Caco-2 (cell line): ENCODE data around the gene UNKL. TPM values are rescaled to one million over a fixed set of nuclear protein-coding genes. Genes with fewer than 3 reads are reported as not detected.

Source experiments
- BruUV-seq: library from RNA; stranded (reverse); fragments of 400-500 nt; replicated peaks from 2 replicates; lab custom pipeline; 2021; lab: Mats Ljungman, UMichigan
- CTCF ChIA-PET: fragments of 300-600 bp; sonication (Branson Sonifier 250); formaldehyde crosslinking; loops from one replicate; lab custom pipeline; 2022; ENCODE audit warnings: antibody characterized with exemption; lab: Charles Lee
- POLR2A ChIA-PET: fragments of 300-600 bp; sonication (Branson Sonifier 250); formaldehyde crosslinking; loops from one replicate; lab custom pipeline; 2022; ENCODE audit warnings: antibody characterized with exemption; lab: Charles Lee
- DNase-seq, 2 experiments: peaks; one replicate each; pipeline versions ENCODE4 v3.0.0 to v3.0.0-alpha.2; 2020 to 2022
- H3K27me3 ChIP-seq: replicated peaks from 2 replicates; pipeline ENCODE4 v1.6.0; 2011; ENCODE audit warnings: low read length; ENCODE audit not compliant: control insufficient read depth, insufficient read depth
- H3K36me3 ChIP-seq: 2 replicates; pipeline ENCODE4 v1.5.1; 2011; ENCODE audit warnings: low read length; ENCODE audit not compliant: control insufficient read depth, insufficient read depth
- H3K4me1 ChIP-seq: fragments of 250-450 bp; sonication (Bioruptor Pico); 2 replicates; pipeline ENCODE4 v1.5.1; 2020; ENCODE audit warnings: mild to moderate bottlenecking
- H3K4me3 ChIP-seq: 2 replicates; pipeline ENCODE4 v1.5.1; 2011; ENCODE audit warnings: low read depth, mild to moderate bottlenecking, control low read depth, low read length
- H3K9me3 ChIP-seq: fragments of 250-450 bp; sonication (Bioruptor Pico); 2 replicates; pipeline ENCODE4 v1.5.1; 2020; ENCODE audit warnings: mild to moderate bottlenecking, moderate library complexity
- H3K27ac Mint-ChIP-seq: one replicate; pipeline ENCODE4 v1.8.0; 2022; ENCODE audit warnings: mixed read lengths; ENCODE audit not compliant: unreplicated experiment
- H3K27me3 Mint-ChIP-seq: one replicate; pipeline ENCODE4 v1.8.0; 2022; ENCODE audit warnings: mixed read lengths; ENCODE audit not compliant: insufficient read depth, unreplicated experiment
- H3K36me3 Mint-ChIP-seq: one replicate; pipeline ENCODE4 v1.8.0; 2022; ENCODE audit warnings: mild to moderate bottlenecking, mixed read lengths; ENCODE audit not compliant: insufficient read depth, unreplicated experiment
- H3K4me1 Mint-ChIP-seq: one replicate; pipeline ENCODE4 v1.8.0; 2022; ENCODE audit warnings: low read depth, mixed read lengths; ENCODE audit not compliant: unreplicated experiment
- H3K4me3 Mint-ChIP-seq: one replicate; pipeline ENCODE4 v1.8.0; 2022; ENCODE audit warnings: mild to moderate bottlenecking, moderate library complexity, mixed read lengths; ENCODE audit not compliant: unreplicated experiment
- H3K9me3 Mint-ChIP-seq: one replicate; pipeline ENCODE4 v1.8.0; 2022; ENCODE audit warnings: mixed read lengths; ENCODE audit not compliant: unreplicated experiment
- intact Hi-C: fragments of 100-400 bp; cut with micrococcal nuclease; formaldehyde crosslinking; loops from one replicate; pipeline ENCODE4 v1.10.0; 2022; ENCODE audit not compliant: unreplicated experiment
- total RNA-seq: library from RNA; stranded (reverse); gene quantifications from 2 replicates; pipeline ENCODE4 v1.2.3, GENCODE V29; 2022
- TF ChIP-seq, protein P1 (sequence below), 2 experiments: fragments of 200-600 bp in 1 of 2; IDR thresholded peaks; 1 replicate in 1 of 2; 2 replicates in 1 of 2; pipeline versions ENCODE4 v1.5.1 to v1.8.0; 2011 to 2022; ENCODE audit warnings: antibody characterized with exemption in 1 of 2, control low read depth in 1 of 2, inconsistent platforms in 1 of 2, low read depth in 1 of 2, low read length in 1 of 2, mild to moderate bottlenecking in 1 of 2, moderate library complexity in 1 of 2; ENCODE audit not compliant: insufficient read depth in 1 of 2, severe bottlenecking in 1 of 2, unreplicated experiment in 1 of 2

The UNKL gene
- total RNA-seq, 1 experiment from 2014 or later = 31.2 TPM

DNA sequence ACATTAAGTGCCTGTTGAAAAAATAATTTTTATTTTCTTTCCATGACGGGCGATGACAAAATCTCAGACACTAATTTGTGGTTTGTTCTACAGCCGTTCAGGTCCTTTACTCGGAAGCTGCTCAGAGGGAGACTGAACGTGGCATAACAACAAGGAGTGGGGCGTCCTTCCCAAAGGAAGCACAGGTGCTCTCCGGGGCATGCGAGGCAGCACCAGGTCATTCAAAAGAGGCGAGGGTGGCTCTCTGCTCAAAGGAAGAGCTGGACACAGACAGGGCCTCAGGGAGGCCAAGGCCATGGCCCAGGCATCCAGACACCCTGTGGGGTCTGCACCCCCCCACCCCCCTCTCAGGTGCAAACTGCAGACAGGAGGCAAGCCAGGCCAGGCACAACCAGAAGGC is 16.2 kb downstream of the UNKL start:
- Mint-ChIP-seq H3K9me3 (no peaks in the 10 kb centered on the region), H3K27me3 (no peaks in the 10 kb centered on the region), H3K4me1 (no peaks in the 10 kb centered on the region), H3K36me3 (peaks cover 13% of the 10 kb centered on the region), H3K4me3 (no peak overlapping the region), H3K27ac (no peak overlapping the region)
- Histone ChIP-seq H3K27me3 (no peaks in the 10 kb centered on the region), H3K9me3 (no peaks in the 10 kb centered on the region), H3K36me3 (no peaks in the 10 kb centered on the region), H3K4me1 (no peaks in the 10 kb centered on the region), H3K4me3 (no peak overlapping the region)
- intact Hi-C loops = no loop called here
- ChIA-PET CTCF (no interaction called here), POLR2A (no interaction called here)
- TF ChIP-seq, protein P1, sequence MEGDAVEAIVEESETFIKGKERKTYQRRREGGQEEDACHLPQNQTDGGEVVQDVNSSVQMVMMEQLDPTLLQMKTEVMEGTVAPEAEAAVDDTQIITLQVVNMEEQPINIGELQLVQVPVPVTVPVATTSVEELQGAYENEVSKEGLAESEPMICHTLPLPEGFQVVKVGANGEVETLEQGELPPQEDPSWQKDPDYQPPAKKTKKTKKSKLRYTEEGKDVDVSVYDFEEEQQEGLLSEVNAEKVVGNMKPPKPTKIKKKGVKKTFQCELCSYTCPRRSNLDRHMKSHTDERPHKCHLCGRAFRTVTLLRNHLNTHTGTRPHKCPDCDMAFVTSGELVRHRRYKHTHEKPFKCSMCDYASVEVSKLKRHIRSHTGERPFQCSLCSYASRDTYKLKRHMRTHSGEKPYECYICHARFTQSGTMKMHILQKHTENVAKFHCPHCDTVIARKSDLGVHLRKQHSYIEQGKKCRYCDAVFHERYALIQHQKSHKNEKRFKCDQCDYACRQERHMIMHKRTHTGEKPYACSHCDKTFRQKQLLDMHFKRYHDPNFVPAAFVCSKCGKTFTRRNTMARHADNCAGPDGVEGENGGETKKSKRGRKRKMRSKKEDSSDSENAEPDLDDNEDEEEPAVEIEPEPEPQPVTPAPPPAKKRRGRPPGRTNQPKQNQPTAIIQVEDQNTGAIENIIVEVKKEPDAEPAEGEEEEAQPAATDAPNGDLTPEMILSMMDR (IDR thresholded peaks at IDR 0.05; ENCODE audit: insufficient read depth in 1 of 2, low read depth in 1 of 2, low read length in 1 of 2, severe bottlenecking in 1 of 2, unreplicated experiment in 1 of 2) = no peak
- no peak for DNase-seq
- BruUV-seq = no TSS peak

DNA sequence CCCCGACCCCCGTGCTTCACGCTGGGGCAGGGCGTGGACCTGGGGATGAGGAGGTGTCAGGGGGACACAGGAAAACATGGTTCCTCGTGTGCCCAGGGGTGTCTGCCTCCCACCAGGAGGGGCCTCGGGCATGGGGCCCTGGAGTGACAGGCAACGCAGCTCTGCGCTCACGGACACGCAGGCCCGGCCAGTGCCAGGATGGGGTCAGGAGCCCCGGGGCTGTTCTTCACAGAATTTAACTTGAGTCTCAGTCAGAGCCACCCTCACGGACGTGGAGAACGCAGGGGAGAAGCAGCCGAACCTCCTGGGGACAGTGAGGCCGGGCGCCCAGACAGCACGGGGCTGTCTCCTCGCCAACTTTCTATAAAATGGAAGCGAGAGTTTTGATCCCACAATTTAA is 16.7 kb downstream of the UNKL start:
- POLR2A ChIA-PET = no interaction called here
- intact Hi-C loops = no loop called here
- no peak for DNase-seq
- Histone ChIP-seq H3K27me3 (no peaks in the 10 kb centered on the region), H3K4me3 (no peak overlapping the region), H3K4me1 (no peaks in the 10 kb centered on the region), H3K36me3 (no peaks in the 10 kb centered on the region), H3K9me3 (no peaks in the 10 kb centered on the region)
- Mint-ChIP-seq H3K36me3 (peaks cover 15% of the 10 kb centered on the region), H3K27ac (no peak overlapping the region), H3K4me1 (no peaks in the 10 kb centered on the region), H3K9me3 (no peaks in the 10 kb centered on the region), H3K4me3 (no peak overlapping the region), H3K27me3 (no peaks in the 10 kb centered on the region)
- BruUV-seq = no TSS peak
- CTCF ChIA-PET = no interaction called here
- TF ChIP-seq, protein P1 (IDR thresholded peaks at IDR 0.05; ENCODE audit: insufficient read depth in 1 of 2, low read depth in 1 of 2, low read length in 1 of 2, severe bottlenecking in 1 of 2, unreplicated experiment in 1 of 2) = no peak

DNA sequence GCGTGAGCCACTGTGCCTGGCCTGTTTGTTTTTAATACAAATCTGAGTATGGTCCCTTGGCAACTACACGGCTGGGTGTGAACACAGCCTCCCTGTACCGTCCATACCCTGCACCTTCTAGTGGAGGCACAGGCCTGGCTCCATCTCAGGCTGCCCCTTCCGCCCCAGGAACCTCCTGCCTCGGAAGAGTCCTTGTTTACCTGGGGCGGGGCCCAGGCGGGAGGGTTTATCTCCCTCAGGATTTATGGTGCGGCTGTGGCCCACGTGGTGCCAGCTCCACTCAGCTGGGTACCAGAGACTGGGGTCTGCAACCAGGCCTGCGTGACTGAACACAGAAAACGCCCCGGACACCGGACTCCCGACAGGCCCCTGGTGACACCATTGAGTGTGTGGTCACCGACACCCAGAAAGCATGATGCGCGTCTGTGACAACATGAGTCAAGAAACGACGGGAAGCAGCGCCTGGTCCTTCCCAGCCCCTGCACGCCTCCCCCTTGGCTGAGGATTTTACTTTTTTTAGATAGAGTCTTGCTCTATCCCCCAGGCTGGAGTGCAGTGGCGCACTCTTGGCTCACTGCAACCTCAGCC is 19.0 kb downstream of the UNKL start:
- no peaks in the 10 kb centered on the region for H3K4me1 Mint-ChIP-seq
- Histone ChIP-seq H3K36me3 (no peaks in the 10 kb centered on the region), H3K4me1 (no peaks in the 10 kb centered on the region), H3K9me3 (no peaks in the 10 kb centered on the region), H3K4me3 (no peak overlapping the region), H3K27me3 (no peaks in the 10 kb centered on the region)
- no peak overlapping the region for H3K4me3 Mint-ChIP-seq
- TF ChIP-seq, protein P1 (IDR thresholded peaks at IDR 0.05; ENCODE audit: insufficient read depth in 1 of 2, low read depth in 1 of 2, low read length in 1 of 2, severe bottlenecking in 1 of 2, unreplicated experiment in 1 of 2) = no peak
- no peak for DNase-seq
- no TSS peak for BruUV-seq
- no peak overlapping the region for H3K27ac Mint-ChIP-seq
- CTCF ChIA-PET = no interaction called here
- POLR2A ChIA-PET = no interaction called here
- no peaks in the 10 kb centered on the region for H3K27me3 Mint-ChIP-seq
- intact Hi-C loops = no loop called here
- peaks cover 11% of the 10 kb centered on the region for H3K36me3 Mint-ChIP-seq
- no peaks in the 10 kb centered on the region for H3K9me3 Mint-ChIP-seq
